ENCODE data around the gene ZNF467.

ZNF467 gene

GRCh38 chr7:149773446-149774236 is at the start of gene ZNF467:
ZNF467 (minus strand) TSS chr7:149773588; CDS start chr7:149771032, 2,556 bp downstream.
- FAIRE-seq, result no peak

GRCh38 chr7:149822353-149822943 is 49.1 kb upstream of the ZNF467 start:
- FAIRE-seq, result no peak

DNA sequence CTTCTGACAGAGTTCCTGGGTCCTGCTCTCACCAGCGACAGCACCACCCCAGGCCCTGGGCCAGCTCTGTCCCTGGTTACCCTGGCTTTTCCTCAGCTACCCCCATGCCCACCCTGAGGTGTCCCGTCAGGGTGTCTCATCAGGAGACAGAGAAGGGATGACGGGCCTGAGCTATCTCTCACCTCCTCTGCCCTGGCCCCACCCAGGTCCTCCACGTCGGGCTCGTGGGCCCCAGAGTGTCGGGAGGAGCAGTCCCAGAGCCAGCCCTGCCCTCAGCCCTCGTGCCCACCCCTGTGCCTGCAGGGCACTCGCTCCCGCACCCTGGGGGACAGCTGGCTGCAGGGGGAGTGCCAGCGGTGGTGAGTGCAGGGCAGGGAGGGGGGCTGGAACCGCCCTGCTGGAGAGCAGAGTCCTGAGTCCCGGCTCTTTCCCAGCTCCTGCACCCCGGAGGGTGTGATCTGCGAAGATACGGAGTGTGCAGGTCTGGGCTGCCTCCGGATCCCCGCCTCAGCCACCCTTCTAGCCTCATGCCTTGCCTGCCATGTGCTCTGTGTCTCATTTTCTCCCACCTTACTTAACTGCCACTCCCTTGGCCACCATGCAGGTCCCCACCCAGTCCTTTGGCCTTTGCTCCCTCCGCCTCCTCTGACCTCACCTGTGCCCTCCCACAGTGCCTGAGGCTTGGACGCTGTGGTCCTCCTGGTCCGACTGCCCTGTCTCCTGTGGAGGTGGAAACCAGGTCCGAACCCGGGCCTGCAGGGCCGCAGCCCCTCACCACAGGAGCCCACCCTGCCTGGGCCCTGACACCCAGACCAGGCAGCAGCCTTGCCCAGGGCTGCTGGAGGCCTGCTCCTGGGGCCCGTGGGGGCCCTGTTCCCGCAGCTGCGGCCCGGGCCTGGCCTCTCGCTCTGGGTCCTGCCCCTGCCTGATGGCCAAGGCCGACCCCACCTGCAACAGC is 48.1 kb upstream of the ZNF467 start:
- no peak for FAIRE-seq

- FAIRE-seq, result no peak
These were observed 47.3 kb upstream of the ZNF467 start for GRCh38 chr7:149820622-149821190.

DNA sequence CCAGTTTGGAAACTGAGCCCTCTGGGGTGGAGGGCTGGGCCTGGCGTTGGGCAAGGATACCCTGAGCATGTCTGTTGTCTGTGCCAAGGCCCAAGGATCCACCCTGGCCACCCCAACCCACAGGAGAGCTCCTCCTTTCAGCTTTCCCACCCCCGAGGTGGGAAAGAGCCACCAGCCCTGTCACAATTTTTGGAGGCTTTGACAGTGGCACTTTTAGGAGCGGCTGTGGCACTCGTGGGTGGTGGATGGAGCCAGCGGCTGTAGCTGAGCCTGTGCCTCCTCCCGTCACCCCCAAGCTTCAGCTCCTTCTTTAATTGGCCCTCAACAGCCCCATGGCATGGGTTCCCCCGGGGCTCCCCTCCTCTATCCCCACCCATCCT is 46.6 kb upstream of the ZNF467 start:
- FAIRE-seq, result no peak

GRCh38 chr7:149819141-149819960 is 46.0 kb upstream of the ZNF467 start:
- no peak for FAIRE-seq

DNA sequence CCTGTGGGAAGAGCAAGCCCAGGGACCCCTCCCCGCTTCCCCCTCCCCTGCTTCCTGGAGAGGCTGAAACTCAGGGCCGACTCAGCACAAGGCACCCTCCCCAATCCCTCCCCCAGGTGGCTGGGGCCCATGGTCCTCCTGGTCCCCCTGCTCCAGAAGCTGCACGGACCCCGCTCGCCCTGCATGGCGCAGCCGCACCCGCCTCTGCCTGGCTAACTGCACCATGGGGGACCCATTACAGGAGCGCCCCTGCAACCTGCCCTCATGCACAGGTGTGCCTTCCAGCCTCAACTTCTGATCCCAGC is 45.1 kb upstream of the ZNF467 start:
- no peak for FAIRE-seq

DNA sequence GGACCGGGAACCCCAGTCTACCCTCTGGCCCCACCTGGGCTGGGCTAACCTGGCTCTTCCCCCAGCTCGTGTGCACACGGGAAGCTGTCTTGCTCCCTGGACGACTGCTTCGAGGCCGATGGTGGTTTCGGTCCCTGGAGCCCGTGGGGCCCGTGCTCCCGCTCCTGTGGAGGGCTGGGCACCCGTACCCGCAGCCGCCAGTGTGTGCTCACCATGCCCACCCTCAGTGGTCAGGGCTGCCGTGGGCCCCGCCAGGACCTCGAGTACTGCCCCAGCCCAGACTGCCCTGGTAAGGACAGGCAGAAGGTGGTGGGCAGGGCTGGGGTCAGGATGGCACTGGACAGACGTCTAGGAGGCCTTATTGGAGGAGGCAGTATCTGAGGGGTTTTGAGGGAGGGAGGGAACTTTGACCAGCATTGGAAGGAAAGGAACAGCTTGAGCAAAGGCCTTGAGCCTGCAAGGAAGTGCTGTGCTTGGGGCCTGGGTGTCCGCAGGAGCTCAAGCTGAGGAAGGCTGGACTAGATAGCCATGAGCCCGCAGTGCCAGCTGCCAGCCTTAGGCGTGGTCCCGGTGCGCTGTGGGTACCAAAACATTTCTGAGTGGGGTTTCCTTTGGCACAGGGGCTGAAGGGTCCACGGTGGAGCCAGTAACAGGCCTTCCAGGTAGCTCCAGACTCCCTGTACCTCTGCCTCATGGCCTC is 44.6 kb upstream of the ZNF467 start:
- FAIRE-seq, result no peak

DNA sequence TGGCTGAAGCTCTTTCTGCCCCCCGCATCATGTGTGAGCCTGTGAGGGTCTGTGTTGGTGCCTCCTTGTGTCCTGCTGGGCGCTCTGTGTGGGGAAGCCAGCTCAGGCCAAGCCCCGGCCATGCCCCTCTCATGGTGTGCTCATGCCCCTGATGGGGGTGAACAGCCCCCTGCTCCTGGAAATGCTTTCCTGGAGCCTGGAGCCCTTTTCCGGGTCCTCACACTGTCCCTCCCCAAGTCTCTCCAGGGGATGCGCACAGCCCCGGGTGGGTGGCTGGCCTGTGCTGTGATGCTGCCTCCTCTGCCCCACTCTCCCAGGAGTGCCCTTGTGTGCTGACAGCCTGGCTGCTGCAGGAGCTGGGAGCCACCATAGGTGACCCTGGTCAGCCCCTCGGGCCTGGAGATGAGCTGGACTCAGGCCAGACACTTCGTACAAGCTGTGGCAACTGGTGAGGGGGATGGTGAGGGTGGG is 43.9 kb upstream of the ZNF467 start:
- FAIRE-seq, result no peak

- FAIRE-seq, result no peak
These were observed 43.4 kb upstream of the ZNF467 start for GRCh38 chr7:149816794-149817193.

- FAIRE-seq, result no peak
These were observed 42.9 kb upstream of the ZNF467 start for GRCh38 chr7:149816267-149816751.

- FAIRE-seq, result no peak
These were observed 42.4 kb upstream of the ZNF467 start for GRCh38 chr7:149815661-149816266.

GRCh38 chr7:149815121-149815520 is 41.7 kb upstream of the ZNF467 start:
- no peak for FAIRE-seq

DNA sequence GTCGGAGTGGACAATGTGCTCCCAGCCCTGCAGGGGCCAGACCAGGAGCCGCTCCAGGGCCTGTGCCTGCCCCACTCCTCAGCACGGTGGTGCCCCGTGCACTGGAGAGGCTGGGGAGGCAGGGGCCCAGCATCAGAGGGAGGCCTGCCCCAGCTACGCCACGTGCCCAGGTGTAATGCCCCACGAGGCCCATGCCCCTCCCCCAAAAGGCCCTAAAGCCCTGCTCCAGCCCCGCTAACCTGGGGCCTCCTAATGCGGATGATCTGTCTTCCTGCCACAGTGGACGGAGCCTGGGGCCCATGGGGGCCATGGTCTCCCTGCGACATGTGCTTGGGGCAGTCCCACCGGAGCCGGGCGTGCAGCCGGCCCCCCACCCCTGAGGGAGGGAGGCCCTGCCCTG is 41.1 kb upstream of the ZNF467 start:
- no peak for FAIRE-seq

GRCh38 chr7:149813254-149814035 is 40.1 kb upstream of the ZNF467 start:
- FAIRE-seq, result no peak

- no peak for FAIRE-seq
These were observed 38.6 kb upstream of the ZNF467 start for GRCh38 chr7:149811831-149812490.

DNA sequence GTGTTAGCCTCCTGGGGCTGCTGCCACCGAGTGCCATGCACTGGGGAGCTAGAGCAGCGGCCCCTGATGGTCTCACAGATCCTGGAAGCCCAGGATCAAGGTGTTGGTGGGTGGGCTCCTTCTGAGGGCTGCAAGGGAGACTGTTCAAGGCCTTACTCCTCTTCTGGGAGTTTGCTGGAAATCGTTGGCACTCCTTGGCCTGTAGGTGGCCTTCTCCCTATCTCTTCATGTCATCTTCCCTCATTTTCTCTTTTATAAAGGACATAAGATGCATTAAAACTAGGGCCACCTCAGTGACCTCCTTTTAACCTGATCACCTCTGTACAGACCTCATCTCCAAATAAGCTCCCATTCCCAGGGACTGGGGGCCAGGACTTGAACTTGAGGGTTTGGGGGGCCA is 37.8 kb upstream of the ZNF467 start:
- FAIRE-seq, result no peak

DNA sequence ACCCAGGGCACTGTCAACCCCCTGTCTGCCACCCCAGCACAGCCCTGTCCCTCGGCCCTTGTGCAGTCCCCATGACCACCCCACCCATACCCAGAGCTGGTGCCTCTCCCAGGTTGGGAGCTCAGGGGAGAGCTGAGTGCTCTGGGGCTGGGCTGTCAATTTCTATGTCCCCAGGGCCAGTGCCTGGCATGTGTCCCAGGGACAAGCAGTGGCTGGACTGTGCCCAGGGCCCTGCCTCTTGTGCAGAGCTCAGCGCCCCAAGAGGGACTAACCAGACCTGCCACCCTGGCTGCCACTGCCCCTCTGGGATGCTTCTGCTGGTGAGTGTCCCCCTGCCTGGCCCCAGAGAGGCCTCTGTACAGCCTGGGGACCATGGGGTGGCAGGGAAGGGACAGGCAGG is 35.8 kb upstream of the ZNF467 start:
- FAIRE-seq, result no peak

- FAIRE-seq, result no peak
These were observed 34.9 kb upstream of the ZNF467 start for GRCh38 chr7:149808311-149808710.

DNA sequence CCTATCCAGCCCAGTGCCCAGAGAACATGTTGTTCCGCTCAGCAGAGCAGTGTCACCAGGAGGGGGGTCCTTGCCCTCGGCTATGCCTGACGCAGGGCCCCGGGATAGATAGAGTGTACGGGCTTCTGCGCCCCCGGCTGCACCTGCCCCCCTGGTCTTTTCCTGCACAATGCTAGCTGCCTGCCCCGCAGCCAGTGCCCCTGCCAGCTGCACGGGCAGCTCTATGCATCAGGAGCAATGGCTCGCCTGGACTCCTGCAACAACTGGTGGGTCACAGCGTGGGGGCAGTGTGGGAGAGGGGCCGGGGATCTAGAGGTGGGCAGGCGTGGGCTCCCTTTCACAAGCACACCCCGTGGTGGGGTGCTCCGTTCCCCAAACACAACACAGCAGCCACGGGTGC is 33.3 kb upstream of the ZNF467 start:
- no peak for FAIRE-seq

All from TTC549 (cell line).